IPS-20b (cell line): Measurements from ENCODE around the gene HPSE2.
"Not testable (repeated sequence)": the region's sequence is repeated elsewhere in the genome, so short reads cannot be mapped to it uniquely, and the experiment has no call there.

Source experiments
- H3K27ac ChIP-seq: one replicate; pipeline ENCODE4 v1.5.1; 2013; ENCODE audit warnings: low read length
- H3K27me3 ChIP-seq: 2 replicates; pipeline ENCODE4 v1.6.1; 2013; ENCODE audit warnings: mild to moderate bottlenecking, low read length, inconsistent platforms; ENCODE audit not compliant: insufficient read depth
- H3K36me3 ChIP-seq: 2 replicates; pipeline ENCODE4 v1.6.1; 2013; ENCODE audit warnings: low read depth, mild to moderate bottlenecking, inconsistent platforms, low read length, moderate library complexity; ENCODE audit not compliant: insufficient read depth
- H3K4me1 ChIP-seq: 2 replicates; pipeline ENCODE4 v1.6.1; 2013; ENCODE audit warnings: mild to moderate bottlenecking, control low read depth, inconsistent platforms, low read length, moderate library complexity; ENCODE audit not compliant: insufficient read depth
- H3K4me3 ChIP-seq: 2 replicates; pipeline ENCODE4 v1.5.1; 2013; ENCODE audit warnings: mild to moderate bottlenecking, low read length, inconsistent platforms
- H3K9ac ChIP-seq: 2 replicates; pipeline ENCODE4 v1.6.1; 2013; ENCODE audit warnings: low read depth, mild to moderate bottlenecking, inconsistent platforms, low read length, moderate library complexity
- H3K9me3 ChIP-seq: 2 replicates; pipeline ENCODE4 v1.6.1; 2013; ENCODE audit warnings: mild to moderate bottlenecking, low read depth, low read length, inconsistent platforms; ENCODE audit not compliant: insufficient read depth

HPSE2 gene

DNA sequence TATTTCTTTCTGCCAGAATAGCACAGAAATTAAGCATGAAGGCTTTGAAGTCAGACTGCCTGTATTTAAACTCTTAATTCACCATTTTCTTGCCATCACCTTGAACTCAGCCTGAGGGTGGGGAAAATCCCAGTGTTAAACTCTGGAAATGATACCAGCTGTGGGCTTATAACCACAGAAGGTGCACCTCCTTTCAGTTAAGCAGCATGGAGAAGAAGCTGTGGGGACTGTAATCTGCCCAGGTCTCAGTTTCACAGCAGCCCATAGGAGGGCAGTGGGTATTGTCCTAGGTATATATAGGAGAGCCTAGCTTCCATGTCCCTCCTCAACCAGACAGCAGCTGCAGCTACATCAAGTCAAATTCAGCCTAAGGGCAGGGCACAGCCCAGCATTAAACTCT is 241.6 kb downstream of the HPSE2 start:
- Histone ChIP-seq H3K27ac (no peak overlapping the region), H3K9me3 (no peaks in the 10 kb centered on the region), H3K36me3 (no peaks in the 10 kb centered on the region), H3K4me3 (no peak overlapping the region), H3K27me3 (no peaks in the 10 kb centered on the region), H3K4me1 (no peaks in the 10 kb centered on the region), H3K9ac (no peak overlapping the region)

DNA sequence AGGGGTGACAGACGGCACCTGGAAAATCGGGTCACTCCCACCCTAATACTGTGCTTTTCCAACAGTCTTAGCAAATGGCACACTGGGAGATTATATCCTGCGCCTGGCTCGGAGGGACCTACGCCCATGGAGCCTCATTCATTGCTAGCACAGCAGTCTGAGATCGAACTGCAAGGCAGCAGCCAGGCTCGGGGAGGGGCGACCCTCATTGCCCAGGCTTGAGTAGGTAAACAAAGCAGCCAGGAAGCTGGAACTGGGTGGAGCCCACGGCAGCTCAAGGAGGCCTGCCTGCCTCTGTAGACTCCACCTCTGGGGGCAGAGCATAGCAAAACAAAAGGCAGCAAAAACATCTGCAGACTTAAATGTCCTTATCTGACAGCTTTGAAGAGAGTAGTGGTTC is 251.9 kb downstream of the HPSE2 start:
- not testable (repeated sequence) for H3K4me3 ChIP-seq, H3K27ac ChIP-seq, H3K9ac ChIP-seq, H3K9me3 ChIP-seq, H3K36me3 ChIP-seq, H3K4me1 ChIP-seq, H3K27me3 ChIP-seq

DNA sequence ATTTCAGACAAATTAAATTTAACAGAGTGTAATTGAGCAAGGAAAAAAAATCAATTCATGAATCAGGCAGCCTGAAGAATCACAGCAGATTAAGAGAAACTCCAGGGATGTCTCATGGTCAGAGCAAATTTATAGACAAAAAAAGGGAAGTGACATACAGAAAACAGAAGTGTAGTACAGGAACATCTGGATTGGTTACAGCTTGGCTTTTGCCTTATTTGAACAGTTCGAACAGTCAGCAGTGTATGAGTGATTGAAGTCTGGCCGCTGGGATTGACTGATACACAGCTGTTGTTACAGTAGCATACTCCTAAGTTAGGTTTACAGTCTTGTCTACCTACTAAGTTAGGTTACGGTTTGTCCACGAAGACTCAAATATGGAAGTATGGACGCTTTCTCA is 255.3 kb downstream of the HPSE2 start:
- Histone ChIP-seq H3K4me1 (no peaks in the 10 kb centered on the region), H3K9ac (no peak overlapping the region), H3K27ac (no peak overlapping the region), H3K9me3 (peaks cover 8% of the 10 kb centered on the region; the same call in 1 of the 2 replicates), H3K36me3 (no peaks in the 10 kb centered on the region), H3K4me3 (no peak overlapping the region), H3K27me3 (no peaks in the 10 kb centered on the region)

DNA sequence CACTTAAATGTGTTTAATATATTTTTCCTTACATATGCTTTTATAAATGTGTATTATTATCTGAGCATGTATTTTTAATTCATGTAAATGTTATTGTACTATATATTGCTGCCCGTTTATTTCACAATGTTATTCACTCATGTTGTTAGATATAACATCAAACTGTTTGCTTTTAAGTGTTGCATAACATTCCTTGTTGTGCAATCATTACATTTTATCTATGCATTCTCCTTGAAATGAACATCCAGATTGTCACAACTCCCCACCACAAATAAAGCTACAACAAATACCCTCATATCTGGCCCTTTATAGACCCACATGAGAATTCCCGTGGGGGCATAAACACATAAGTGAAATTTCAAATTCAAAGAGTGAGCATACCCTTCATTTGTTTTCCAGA is 264.2 kb downstream of the HPSE2 start:
- Histone ChIP-seq H3K4me1 (no peaks in the 10 kb centered on the region), H3K9ac (no peak overlapping the region), H3K27ac (no peak overlapping the region), H3K36me3 (no peaks in the 10 kb centered on the region), H3K27me3 (no peaks in the 10 kb centered on the region), H3K9me3 (no peaks in the 10 kb centered on the region), H3K4me3 (no peak overlapping the region)

DNA sequence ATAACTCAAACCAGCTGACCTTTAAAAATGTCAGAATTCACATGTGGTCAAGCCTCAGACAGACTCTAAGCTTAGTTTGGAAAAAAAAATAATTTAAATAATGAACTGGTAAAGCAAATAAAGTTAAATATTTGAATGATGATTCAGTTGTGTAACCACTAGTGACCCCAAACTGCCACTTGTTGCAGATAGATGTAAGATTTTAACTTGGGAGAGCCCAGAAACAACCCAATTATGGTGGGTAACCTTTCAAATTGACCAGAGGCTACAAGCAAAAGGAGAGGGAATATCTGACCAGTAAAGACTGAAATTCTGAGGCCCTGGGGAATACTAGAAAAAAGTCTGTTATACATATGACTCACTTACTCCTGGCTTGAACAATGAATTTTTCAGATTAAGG is 268.1 kb downstream of the HPSE2 start:
- no peak overlapping the region for H3K27ac ChIP-seq
- H3K36me3 ChIP-seq: no peaks in the 10 kb centered on the region
- H3K9ac ChIP-seq: no peak overlapping the region
- no peaks in the 10 kb centered on the region for H3K4me1 ChIP-seq
- no peaks in the 10 kb centered on the region for H3K9me3 ChIP-seq
- H3K27me3 ChIP-seq: no peaks in the 10 kb centered on the region
- no peak overlapping the region for H3K4me3 ChIP-seq

DNA sequence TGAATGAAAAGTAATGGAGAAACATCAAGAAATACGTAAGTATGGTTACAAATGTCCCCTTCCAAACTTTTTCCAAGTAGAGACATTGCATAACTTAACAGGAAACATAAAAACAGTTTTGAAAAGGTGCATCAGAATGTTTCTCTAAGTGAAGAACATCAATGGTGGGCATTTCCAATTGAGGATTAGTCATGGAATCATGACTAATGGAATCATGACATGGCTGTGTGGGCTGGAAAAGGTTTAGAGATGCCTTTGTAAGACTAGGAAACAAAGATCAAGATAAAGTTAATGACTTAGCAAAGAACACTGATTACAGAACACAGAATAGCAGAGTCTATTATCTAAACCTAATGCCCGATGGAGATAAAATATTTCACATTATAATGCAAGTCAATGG is 272.0 kb downstream of the HPSE2 start:
- H3K27me3 ChIP-seq: no peaks in the 10 kb centered on the region
- H3K4me1 ChIP-seq: no peaks in the 10 kb centered on the region
- H3K36me3 ChIP-seq: no peaks in the 10 kb centered on the region
- H3K9ac ChIP-seq: no peak overlapping the region
- H3K27ac ChIP-seq: no peak overlapping the region
- H3K4me3 ChIP-seq: no peak overlapping the region
- H3K9me3 ChIP-seq: no peaks in the 10 kb centered on the region

DNA sequence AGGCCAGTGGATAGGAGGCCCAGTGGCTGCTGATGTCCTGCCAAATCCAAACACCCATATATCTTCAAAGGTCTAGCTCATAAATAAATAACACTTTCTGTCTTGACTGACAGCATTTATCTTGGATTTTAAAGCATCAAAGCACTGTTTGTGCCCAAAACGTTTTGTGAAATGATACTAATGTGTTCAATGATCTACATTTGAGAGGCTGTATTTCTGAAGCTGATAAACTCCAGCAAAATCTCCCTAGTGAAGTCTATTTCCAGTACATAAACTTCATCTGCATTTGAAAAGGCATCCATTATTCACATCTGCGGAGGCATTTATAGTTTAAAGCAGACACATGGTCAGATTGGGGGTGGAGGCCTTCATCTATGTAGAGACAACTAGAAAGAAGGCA is 276.3 kb downstream of the HPSE2 start:
- H3K9me3 ChIP-seq: no peaks in the 10 kb centered on the region
- no peaks in the 10 kb centered on the region for H3K27me3 ChIP-seq
- no peak overlapping the region for H3K9ac ChIP-seq
- H3K4me3 ChIP-seq: no peak overlapping the region
- no peaks in the 10 kb centered on the region for H3K4me1 ChIP-seq
- no peak overlapping the region for H3K27ac ChIP-seq
- H3K36me3 ChIP-seq: no peaks in the 10 kb centered on the region

DNA sequence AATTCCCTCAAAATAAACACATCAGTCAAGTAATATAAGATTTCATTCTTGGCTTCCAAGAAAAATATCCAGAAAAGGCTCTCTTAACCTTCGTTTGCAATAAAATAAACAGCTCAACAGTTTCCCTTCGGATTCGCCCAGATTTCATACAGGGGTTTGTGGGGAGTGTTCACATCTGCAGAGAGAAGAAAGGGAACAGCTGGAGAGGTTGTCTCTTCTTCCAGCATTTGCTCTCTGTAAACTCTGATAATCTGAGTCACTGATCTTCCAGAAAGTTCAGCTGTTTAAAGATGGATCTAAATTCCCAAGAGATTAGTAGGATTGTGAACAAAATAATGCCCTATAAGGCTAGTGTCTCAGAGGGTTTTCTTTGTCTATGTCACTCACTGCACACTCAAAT is 277.9 kb downstream of the HPSE2 start:
- Histone ChIP-seq H3K4me3 (no peak overlapping the region), H3K4me1 (no peaks in the 10 kb centered on the region), H3K36me3 (no peaks in the 10 kb centered on the region), H3K27ac (no peak overlapping the region), H3K9me3 (no peaks in the 10 kb centered on the region), H3K27me3 (no peaks in the 10 kb centered on the region), H3K9ac (no peak overlapping the region)

DNA sequence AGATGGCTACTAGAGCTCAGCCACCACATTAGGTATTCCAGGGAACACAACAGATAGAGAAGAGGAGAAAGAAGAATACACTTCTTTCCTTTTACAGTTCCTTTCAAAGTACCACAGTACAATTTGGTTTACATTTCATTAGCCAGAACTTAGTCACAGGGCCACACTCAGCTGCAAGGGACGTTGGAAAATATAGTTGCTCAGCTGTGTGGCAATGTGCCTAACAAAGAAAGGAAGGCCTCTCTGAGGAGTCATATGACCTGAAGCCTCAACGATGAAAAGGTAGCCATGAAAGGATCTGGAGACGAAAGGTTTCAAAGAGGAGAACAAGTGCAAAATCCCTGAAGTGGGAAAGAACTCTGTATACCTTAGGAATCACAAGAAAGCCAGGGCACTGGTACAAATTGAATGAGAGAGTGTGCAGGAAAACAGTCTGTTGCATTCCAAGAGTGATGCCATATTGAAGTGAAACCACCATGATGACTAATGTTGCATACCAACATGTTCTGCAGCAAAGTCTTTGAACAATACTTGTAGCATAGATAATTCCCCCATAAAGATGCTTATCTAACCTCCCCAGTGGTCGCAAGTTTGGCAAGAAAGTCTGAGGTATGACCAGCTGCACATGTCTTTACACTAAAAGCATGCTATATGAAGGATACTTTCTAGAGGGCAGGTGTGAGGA is 278.9 kb downstream of the HPSE2 start:
- Histone ChIP-seq H3K9ac (no peak overlapping the region), H3K4me1 (no peaks in the 10 kb centered on the region), H3K4me3 (no peak overlapping the region), H3K36me3 (no peaks in the 10 kb centered on the region), H3K9me3 (no peaks in the 10 kb centered on the region), H3K27ac (no peak overlapping the region), H3K27me3 (no peaks in the 10 kb centered on the region)

DNA sequence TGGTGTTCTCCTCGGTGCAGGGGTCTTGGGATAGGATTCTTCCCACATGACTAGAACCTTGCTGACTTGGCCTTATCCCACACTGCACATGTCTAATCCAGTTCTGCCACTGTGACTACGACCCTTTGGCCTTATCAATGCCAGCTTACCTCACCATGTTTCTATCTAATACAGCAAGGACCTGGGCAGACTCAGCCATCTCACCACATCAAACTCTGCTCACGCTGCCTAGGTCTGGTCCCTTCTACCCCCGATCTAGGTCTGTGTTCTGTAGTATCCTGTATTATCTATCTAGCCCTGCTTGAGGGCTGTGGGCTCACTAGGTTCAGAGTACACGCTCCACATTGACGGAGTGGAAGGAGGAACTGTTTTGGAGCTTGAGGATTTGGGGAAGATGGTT is 282.4 kb downstream of the HPSE2 start:
- Histone ChIP-seq H3K36me3 (no peaks in the 10 kb centered on the region), H3K4me1 (no peaks in the 10 kb centered on the region), H3K9me3 (no peaks in the 10 kb centered on the region), H3K4me3 (no peak overlapping the region), H3K27me3 (no peaks in the 10 kb centered on the region), H3K9ac (no peak overlapping the region), H3K27ac (no peak overlapping the region)

DNA sequence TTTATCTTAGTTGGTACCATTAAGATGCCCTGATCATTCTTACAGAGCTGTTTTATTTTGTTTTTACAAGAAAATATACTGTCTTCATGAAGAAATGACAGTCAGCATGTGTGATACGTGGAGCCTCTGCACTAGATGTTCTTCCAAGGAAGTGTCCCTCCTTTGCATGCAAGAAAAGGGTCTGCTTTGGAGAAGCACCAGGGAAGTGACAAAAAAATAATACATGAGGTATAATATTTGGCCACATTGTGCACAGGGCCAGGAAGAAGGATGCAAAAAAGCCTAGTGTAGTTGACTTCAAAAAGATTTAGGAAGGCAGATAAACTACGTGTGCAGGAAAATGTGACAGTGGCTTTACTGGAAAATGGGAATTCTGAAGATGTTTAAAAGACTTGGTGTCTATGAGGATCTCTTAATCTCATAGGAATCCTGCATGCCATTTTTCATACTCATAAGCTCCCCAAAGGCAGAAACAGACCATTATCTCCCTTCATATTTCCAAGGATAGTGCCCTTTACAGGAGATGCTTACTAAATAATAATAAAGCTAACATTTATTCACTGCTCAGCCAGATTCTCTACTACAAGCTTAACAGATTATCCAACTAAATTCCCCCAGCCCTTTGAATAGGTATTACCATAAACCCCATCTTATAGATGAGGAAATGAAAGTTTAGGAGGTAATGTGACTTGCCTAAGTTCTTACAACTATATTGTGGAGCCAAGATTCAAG is 284.2 kb downstream of the HPSE2 start:
- H3K27me3 ChIP-seq: no peaks in the 10 kb centered on the region
- H3K36me3 ChIP-seq: no peaks in the 10 kb centered on the region
- H3K4me3 ChIP-seq: no peak overlapping the region
- H3K9me3 ChIP-seq: no peaks in the 10 kb centered on the region
- no peaks in the 10 kb centered on the region for H3K4me1 ChIP-seq
- no peak overlapping the region for H3K9ac ChIP-seq
- H3K27ac ChIP-seq: no peak overlapping the region

DNA sequence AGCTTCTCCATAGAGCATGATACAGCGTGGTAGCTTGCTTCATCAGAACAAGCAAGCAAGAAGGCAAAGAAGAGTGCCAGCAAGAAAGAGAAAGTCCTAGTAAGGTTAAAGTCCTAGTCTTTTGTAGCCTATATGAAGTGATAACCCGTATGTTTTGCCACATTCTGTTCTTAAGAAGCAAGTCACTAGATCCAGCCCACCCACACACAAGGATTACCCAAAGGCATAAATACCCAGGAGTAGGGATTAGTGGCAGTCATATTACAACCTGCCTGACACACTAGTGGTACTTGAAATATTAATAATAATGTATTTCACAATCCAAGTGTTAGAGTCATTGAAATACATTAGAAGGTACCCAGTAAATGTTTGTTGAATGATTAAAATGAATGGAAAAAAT is 285.5 kb downstream of the HPSE2 start:
- H3K27ac ChIP-seq: no peak overlapping the region
- no peak overlapping the region for H3K4me3 ChIP-seq
- H3K4me1 ChIP-seq: no peaks in the 10 kb centered on the region
- H3K36me3 ChIP-seq: no peaks in the 10 kb centered on the region
- no peaks in the 10 kb centered on the region for H3K9me3 ChIP-seq
- no peaks in the 10 kb centered on the region for H3K27me3 ChIP-seq
- H3K9ac ChIP-seq: no peak overlapping the region
